Measurements from ENCODE around the gene TOGARAM2.

TOGARAM2 gene

GRCh38 chr2:28979041-28979440 lies 2.1 kb upstream of the TOGARAM2 start:
- H3K36me3 ChIP-seq (ENCODE audit: low read depth) = no peaks in the 10 kb centered on the region
- peak; percentile 25 for DNase-seq (ENCODE audit: low spot score)
- no peak for TF ChIP-seq CTCF (IDR thresholded peaks at IDR 0.05; ENCODE audit: poor library complexity, severe bottlenecking)
- no peak overlapping the region for H3K27ac ChIP-seq (ENCODE audit: poor library complexity, severe bottlenecking)
- H3K27me3 ChIP-seq (ENCODE audit: insufficient read depth, poor library complexity, severe bottlenecking) = no peaks in the 10 kb centered on the region
- H3K4me1 ChIP-seq (ENCODE audit: insufficient read depth, poor library complexity, severe bottlenecking) = peaks cover 3% of the 10 kb centered on the region
- no peak overlapping the region for H3K4me3 ChIP-seq (ENCODE audit: severe bottlenecking)
- H3K9me3 ChIP-seq (ENCODE audit: severe bottlenecking) = no peaks in the 10 kb centered on the region
- no peak for ATAC-seq (ENCODE audit: low read depth)

GRCh38 chr2:28979576-28980366 lies 1.3 kb upstream of the TOGARAM2 start:
- ATAC-seq (ENCODE audit: low read depth) (no peak), DNase-seq (ENCODE audit: low spot score) (peak; percentile 44)
- Histone ChIP-seq H3K27ac (ENCODE audit: poor library complexity, severe bottlenecking) (no peak overlapping the region), H3K27me3 (ENCODE audit: insufficient read depth, poor library complexity, severe bottlenecking) (no peaks in the 10 kb centered on the region), H3K4me1 (ENCODE audit: insufficient read depth, poor library complexity, severe bottlenecking) (peaks cover 3% of the 10 kb centered on the region), H3K36me3 (ENCODE audit: low read depth) (no peaks in the 10 kb centered on the region), H3K9me3 (ENCODE audit: severe bottlenecking) (no peaks in the 10 kb centered on the region), H3K4me3 (ENCODE audit: severe bottlenecking) (no peak overlapping the region)
- TF ChIP-seq CTCF (IDR thresholded peaks at IDR 0.05; ENCODE audit: poor library complexity, severe bottlenecking) = no peak

- ATAC-seq (ENCODE audit: low read depth) (no peak), DNase-seq (ENCODE audit: low spot score) (peak; percentile 14)
- H3K36me3 ChIP-seq (ENCODE audit: low read depth) = no peaks in the 10 kb centered on the region
- no peaks in the 10 kb centered on the region for H3K27me3 ChIP-seq (ENCODE audit: insufficient read depth, poor library complexity, severe bottlenecking)
- no peak for TF ChIP-seq CTCF (IDR thresholded peaks at IDR 0.05; ENCODE audit: poor library complexity, severe bottlenecking)
- H3K27ac ChIP-seq (ENCODE audit: poor library complexity, severe bottlenecking) = no peak overlapping the region
- no peak overlapping the region for H3K4me3 ChIP-seq (ENCODE audit: severe bottlenecking)
- peaks cover 3% of the 10 kb centered on the region for H3K4me1 ChIP-seq (ENCODE audit: insufficient read depth, poor library complexity, severe bottlenecking)
- H3K9me3 ChIP-seq (ENCODE audit: severe bottlenecking) = no peaks in the 10 kb centered on the region
Observed at GRCh38 chr2:28980368-28981015, 606 bp upstream of the TOGARAM2 start.

- TF ChIP-seq CTCF (IDR thresholded peaks at IDR 0.05; ENCODE audit: poor library complexity, severe bottlenecking) = no peak
- no peak for DNase-seq (ENCODE audit: low spot score)
- no peaks in the 10 kb centered on the region for H3K36me3 ChIP-seq (ENCODE audit: low read depth)
- H3K27ac ChIP-seq (ENCODE audit: poor library complexity, severe bottlenecking) = no peak overlapping the region
- no peaks in the 10 kb centered on the region for H3K9me3 ChIP-seq (ENCODE audit: severe bottlenecking)
- ATAC-seq (ENCODE audit: low read depth) = no peak
- no peak overlapping the region for H3K4me3 ChIP-seq (ENCODE audit: severe bottlenecking)
- H3K27me3 ChIP-seq (ENCODE audit: insufficient read depth, poor library complexity, severe bottlenecking) = no peaks in the 10 kb centered on the region
- H3K4me1 ChIP-seq (ENCODE audit: insufficient read depth, poor library complexity, severe bottlenecking) = peaks cover under 1% of the 10 kb centered on the region
Observed at GRCh38 chr2:28981620-28982376, 700 bp downstream of the TOGARAM2 start.
